GM21367 (cell line): ENCODE data around the gene CEMIP2.

ENCODE experiments used
- ATAC-seq: cut with Tn5 transposase; IDR thresholded peaks from one replicate; pipeline ENCODE4 v1.9.1; 2021; ENCODE audit not compliant: unreplicated experiment

Gene CEMIP2

DNA sequence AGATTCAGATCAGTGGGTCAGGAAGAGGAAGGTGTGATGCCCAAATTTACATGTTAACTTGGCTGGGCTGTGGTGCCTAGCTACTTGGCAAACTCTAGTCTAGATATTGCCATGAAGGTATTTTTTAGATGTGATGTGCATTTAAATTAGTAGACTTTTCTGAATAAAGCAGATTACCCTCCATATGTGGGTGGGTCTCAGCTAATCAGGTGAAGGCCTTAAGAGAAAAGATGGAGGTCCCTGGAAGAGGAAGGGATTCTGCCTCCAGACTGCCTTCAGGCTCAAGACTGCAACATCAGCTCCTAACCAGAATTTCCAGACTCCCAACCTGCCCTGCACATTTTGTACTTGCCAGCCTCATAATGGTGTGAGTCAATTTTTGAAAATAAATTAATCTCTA is 115.8 kb downstream of the CEMIP2 start:
- ATAC-seq = no peak

DNA sequence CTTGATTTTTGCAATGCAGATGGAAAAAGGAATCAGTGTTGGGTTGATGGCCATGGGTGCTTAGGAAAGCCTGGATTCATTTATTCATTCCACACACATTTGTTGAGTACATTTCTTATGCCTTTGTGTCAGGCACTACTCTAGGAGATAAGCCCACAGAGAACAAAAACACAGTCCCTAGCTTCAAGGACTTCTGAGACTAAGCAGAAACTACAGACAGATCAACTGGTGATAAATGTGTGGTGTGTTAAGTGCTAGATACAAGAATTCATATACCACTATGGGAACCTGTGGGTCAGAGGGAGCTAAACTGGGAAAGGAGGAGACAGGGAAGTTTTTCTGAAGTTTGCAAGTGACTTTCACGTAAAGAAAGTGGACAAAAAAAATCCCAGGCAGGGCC is 119.9 kb downstream of the CEMIP2 start:
- no peak for ATAC-seq

DNA sequence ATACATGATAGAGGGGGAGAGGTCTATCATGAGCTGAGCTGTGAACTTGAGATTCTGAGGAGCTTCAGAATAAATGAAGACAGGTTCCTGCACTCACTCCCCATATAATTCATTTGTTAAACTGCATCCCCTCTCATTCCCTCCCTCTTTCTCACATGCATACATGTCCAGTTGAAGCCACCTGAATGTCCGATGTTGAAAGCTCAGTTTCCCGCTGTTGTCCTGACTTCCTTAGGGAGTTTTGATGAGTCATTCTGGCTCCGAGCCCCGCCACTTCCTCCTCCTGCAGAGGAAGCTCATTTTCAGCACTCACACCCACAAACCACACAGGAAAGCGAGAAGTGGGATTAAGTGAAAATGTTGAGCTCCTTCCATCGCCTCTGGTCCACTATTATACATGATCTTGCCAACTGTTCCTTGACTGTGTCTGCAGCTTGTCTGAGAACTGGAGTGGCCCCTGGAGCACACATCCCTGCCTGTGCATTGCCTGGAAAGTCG is 121.2 kb downstream of the CEMIP2 start:
- ATAC-seq = no peak

DNA sequence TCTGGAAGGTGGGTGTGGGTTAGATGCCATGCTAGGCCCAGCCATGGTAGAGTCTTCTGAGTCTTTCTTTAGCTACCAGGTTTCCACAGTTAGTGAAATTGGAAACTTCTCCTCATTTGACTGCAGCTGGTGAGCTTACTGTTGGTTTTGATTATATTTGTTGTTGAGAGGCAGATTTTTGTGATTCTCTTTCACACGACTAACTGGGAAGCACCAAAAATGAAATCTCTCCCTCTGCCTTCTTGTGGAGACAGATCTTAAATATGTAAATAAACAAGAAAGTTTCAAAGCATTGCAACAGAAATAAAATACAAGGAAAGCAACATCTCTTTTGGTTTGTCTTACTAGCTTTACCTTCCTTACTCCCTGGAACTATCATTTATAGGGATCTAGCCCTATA is 122.2 kb downstream of the CEMIP2 start:
- ATAC-seq = no peak

DNA sequence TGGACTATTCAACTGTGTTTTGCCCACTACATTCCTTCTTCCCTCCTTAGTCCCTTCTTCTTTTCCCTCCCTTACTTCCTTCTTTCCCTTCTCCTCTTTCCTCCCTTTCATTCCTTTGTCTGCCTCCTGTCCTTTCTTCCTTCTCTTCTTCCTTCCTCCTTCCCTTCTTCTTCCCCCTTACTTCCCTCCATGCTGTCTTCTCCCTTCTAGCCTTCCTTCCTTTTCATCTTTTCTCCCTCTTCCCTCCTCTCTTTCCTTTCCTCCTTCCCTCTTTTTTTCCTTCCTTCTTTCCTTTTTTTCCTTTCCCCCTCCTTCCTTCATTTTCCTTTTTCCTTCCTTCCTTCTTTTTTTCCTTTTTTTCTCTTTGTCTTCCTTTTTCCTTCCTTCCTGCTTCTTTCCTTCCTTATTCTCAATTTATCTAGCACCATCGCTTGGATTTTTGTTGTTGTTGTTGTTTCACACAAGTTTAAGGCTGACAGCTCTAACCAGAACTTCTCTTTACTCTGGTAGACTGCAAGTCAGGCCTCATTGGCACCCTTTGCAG is 123.4 kb downstream of the CEMIP2 start:
- ATAC-seq = no peak

DNA sequence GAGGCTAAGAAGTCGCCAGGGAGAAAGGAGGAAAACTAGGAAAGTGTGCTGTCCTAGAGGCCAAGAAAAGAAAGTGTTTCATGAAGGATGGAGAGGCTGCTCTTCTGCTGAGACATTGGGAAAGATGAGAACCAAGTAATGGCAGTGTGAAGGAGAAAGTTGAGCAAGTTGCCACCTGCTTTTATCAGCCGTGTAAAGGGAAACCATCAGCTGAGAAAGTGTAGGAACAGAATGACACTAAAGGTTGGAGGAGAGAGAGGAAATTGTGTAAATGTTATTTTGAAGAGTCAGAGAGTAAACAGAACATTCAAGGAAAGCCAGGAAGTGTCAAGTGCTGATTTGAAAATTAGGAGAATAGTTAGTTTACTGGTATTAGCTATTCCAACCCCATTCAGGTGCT is 125.0 kb downstream of the CEMIP2 start:
- ATAC-seq = no peak

- no peak for ATAC-seq
These were observed 126.3 kb downstream of the CEMIP2 start for GRCh38 chr9:71642056-71642455.

- no peak for ATAC-seq
These were observed 129.7 kb downstream of the CEMIP2 start for GRCh38 chr9:71638627-71639026.

DNA sequence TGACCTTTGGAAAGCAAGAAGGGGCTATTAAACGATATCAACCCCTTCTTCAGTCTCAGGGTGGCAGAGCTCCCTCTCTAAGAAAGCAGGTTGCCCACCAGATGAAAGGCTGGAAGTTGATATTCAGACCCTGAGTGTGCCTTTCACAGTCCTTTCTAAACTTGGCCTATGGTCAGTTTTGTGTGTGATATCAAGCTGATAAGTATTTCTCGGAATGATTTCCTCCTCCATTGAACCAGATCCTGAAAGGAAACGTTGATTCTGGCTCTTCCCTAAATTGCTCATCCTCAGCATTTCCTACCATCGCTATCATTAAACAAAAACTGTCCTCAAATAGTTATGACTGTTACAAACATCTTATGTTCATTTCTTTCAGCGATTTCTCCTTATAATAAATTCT is 130.4 kb downstream of the CEMIP2 start:
- ATAC-seq = no peak

DNA sequence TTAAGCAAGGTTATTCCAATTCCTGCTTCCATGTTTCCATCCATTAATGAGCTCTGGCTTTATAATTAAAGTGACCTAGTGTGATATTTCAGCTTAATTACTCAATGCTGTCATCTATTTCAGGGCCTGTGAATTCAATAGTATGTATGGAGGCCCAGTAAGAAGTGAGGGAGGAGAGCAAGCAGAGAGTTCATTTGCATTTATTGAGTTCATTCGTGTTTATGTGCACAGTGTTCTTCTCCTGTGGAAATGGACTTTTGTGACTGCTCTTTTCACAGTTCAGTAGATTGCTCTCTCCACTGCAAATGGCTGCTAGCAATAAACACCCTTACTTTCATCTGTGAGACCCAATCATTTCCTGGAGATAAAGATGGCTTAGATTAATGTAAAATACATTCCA is 130.9 kb downstream of the CEMIP2 start:
- ATAC-seq = no peak

GRCh38 chr9:71636143-71636839 is 132.0 kb downstream of the CEMIP2 start:
- no peak for ATAC-seq

GRCh38 chr9:71634752-71635151 is 133.6 kb downstream of the CEMIP2 start:
- ATAC-seq = no peak
